T-helper 2 cell treated with Interferon-gamma antibody and Interleukin-4, amounts not matched to agents 100 ng/mL and 5 ng/mL, for 36 hours (primary cell): Measurements from ENCODE around the gene ZNF571. TPM values are rescaled to one million over a fixed set of nuclear protein-coding genes. Genes with fewer than 3 reads are reported as not detected.

Experiments used
- intact Hi-C: fragments of 100-400 bp; cut with micrococcal nuclease; formaldehyde crosslinking; loops from one replicate; pipeline ENCODE4 v1.15.1; 2023
- total RNA-seq: library from RNA; stranded (reverse); gene quantifications from 2 replicates; pipeline ENCODE4 v1.2.3, GENCODE V29; 2022

Gene ZNF571
- total RNA-seq: 1.1 and 1.2 TPM in 2 replicates

- intact Hi-C loops: loop anchor here (1.0 to 10.0 kb wide), 6 partner anchors 61 to 223 kb away; partner anchors contain the start of genes ZFP30, ZNF527, ZNF570 and ZNF573
Measured at GRCh38 chr19:37594304-37594981, at the start of gene ZNF571, which contains the start of gene ZNF540. Gene ZNF571 (minus strand): TSS chr19:37594792. CDS start chr19:37586676, 8,116 bp downstream. Gene ZNF540 (plus strand): TSS chr19:37594876. CDS start chr19:37598448, 3,572 bp downstream.

GRCh38 chr19:37635076-37636056 is 40.8 kb upstream of the ZNF571 start:
- intact Hi-C loops: no loop called here

GRCh38 chr19:37594982-37595382 is 390 bp upstream of the ZNF571 start:
- intact Hi-C loops: loop anchor here (1.0 to 10.0 kb wide), 6 partner anchors 60 to 224 kb away; partner anchors contain the start of genes ZFP30, ZNF527, ZNF570 and ZNF573

GRCh38 chr19:37593996-37594303 is 642 bp downstream of the ZNF571 start:
- intact Hi-C loops: loop anchor here (1.0 to 10.0 kb wide), 6 partner anchors 61 to 223 kb away; partner anchors contain the start of genes ZFP30, ZNF527, ZNF570 and ZNF573

GRCh38 chr19:37583340-37583739 is 11.3 kb downstream of the ZNF571 start:
- intact Hi-C loops: no loop called here

- intact Hi-C loops: no loop called here
Measured at GRCh38 chr19:37572203-37572602, 22.4 kb downstream of the ZNF571 start.

GRCh38 chr19:37565370-37565669 is 29.3 kb downstream of the ZNF571 start:
- intact Hi-C loops: no loop called here

GRCh38 chr19:37564624-37565369 is 29.8 kb downstream of the ZNF571 start:
- intact Hi-C loops: no loop called here

GRCh38 chr19:37563518-37563917 is 31.1 kb downstream of the ZNF571 start:
- intact Hi-C loops: no loop called here

GRCh38 chr19:37551129-37551993 is 43.2 kb downstream of the ZNF571 start:
- intact Hi-C loops: no loop called here

- intact Hi-C loops: no loop called here
Measured at GRCh38 chr19:37537391-37537947, 57.1 kb downstream of the ZNF571 start.

- intact Hi-C loops: no loop called here
Measured at GRCh38 chr19:37519890-37520289, 74.7 kb downstream of the ZNF571 start.

Other genes starting within 250 kb of the ZNF571 start
- gene ZNF527, start 223.7 kb downstream of the ZNF571 start, total RNA-seq: 4.8 and 5.0 TPM in 2 replicates
- gene ZNF569, start 127.3 kb downstream of the ZNF571 start, total RNA-seq: 5.2 and 7.0 TPM in 2 replicates
- 2.8 and 4.4 TPM in 2 replicates for gene ZNF570, start 125.4 kb downstream of the ZNF571 start, total RNA-seq
- gene ZNF793, start 87.9 kb downstream of the ZNF571 start, total RNA-seq: 1.0 TPM in 2 replicates
- 0.41 and 0.64 TPM in 2 replicates for gene ZNF540, start 84 bp upstream of the ZNF571 start, total RNA-seq
- gene ZFP30, start 60.7 kb upstream of the ZNF571 start, total RNA-seq: 11.2 and 14.4 TPM in 2 replicates
- 2.3 and 2.9 TPM in 2 replicates for gene ZNF607, start 125.0 kb upstream of the ZNF571 start, total RNA-seq
- 4.8 TPM in 2 replicates for gene ZNF573, start 184.8 kb upstream of the ZNF571 start, total RNA-seq